AG09319 (cell line): ENCODE data around the gene RELL1.

Source experiments
- DNase-seq: peaks from one replicate; pipeline ENCODE4 v3.0.0-alpha.2; 2010; ENCODE audit warnings: low read depth; ENCODE audit errors: extremely low read depth
- CTCF ChIP-seq: IDR thresholded peaks from 2 replicates; pipeline ENCODE4 v1.5.1; 2011; ENCODE audit warnings: low read depth, mild to moderate bottlenecking, inconsistent platforms, low read length, moderate library complexity

RELL1 gene

DNA sequence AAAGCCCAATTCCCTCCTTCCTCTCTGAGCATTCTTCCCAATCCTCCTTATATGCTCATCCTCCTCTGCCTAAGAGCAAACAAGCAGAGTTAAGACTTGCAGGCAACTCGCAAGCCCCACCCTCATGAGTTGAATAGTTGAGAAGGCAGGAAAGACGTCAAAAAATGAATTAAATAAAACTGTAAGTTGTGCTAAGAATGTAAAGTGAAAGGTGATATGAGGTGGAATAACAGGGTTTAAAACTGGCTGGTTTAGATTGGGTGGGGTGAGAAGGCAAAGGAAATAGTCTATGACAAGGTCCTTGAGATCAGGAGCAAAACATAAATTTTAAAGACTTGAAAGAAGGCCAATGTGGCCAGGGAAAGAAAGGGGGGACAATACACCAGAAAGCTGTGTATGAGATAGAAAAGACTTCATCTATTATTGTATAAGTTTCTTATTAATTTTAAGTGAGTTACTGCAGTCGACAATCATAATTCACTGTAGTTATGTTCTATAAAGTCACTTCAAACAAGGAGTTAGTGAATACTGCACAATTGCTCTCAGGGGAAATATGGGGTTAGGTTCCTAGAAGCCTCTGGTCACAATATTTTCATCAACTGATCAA is 124.9 kb downstream of the RELL1 start:
- no peak for DNase-seq
- no peak for TF ChIP-seq CTCF
